Stimulated activated CD4-positive, alpha-beta T cell treated with anti-CD3 and anti-CD28 coated beads, TNF-alpha, amount 100 ng/mL, for 48 hours (primary cell): Measurements from ENCODE around the gene APPL2.

Source experiments
- DNase-seq, 3 donors: peaks; one replicate each; pipeline ENCODE4 v3.0.0-alpha.2; 2020; ENCODE audit warnings: low read depth in 3 of 3

Gene APPL2, protein sequence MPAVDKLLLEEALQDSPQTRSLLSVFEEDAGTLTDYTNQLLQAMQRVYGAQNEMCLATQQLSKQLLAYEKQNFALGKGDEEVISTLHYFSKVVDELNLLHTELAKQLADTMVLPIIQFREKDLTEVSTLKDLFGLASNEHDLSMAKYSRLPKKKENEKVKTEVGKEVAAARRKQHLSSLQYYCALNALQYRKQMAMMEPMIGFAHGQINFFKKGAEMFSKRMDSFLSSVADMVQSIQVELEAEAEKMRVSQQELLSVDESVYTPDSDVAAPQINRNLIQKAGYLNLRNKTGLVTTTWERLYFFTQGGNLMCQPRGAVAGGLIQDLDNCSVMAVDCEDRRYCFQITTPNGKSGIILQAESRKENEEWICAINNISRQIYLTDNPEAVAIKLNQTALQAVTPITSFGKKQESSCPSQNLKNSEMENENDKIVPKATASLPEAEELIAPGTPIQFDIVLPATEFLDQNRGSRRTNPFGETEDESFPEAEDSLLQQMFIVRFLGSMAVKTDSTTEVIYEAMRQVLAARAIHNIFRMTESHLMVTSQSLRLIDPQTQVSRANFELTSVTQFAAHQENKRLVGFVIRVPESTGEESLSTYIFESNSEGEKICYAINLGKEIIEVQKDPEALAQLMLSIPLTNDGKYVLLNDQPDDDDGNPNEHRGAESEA

DNA sequence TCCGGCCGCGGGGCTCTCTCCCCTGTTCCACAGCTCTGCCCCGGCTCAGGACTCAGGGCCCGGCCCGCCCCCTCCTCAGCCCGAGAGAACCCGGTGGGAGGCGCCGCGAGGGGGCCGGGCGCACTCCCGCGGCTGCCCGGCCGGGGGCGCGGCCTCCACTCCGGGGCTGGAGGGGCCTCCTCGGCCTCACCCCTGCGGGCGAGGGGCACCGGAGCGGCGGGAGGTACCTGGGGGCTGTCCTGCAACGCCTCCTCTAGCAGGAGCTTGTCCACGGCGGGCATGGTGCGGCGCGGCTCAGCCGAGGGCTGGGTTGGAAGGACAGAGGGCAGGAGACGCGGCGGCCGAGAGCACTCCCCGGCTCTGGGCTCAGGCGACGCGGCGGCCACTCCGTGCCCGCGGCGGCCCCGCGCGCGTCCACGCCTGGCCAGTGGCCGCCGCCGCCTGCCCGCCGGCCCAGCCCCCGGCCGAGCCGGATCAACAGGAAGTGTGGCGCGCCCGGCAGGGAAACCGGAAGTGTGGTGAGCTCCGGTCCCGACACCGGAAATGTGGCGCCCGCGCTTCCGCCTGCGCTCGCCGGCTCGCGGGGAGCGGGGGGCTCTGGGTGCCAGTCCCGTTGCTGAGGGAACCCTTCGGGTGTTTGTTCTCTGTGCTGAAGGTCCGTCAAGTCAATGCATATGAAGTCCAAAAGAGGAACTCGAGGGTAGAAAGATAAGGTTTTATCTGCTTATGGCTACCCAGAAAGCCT lies at the start of gene APPL2:
APPL2 (minus strand) TSS at position 443 of the 745 bp plus-strand sequence; CDS start at position 281, 162 bp downstream.
- DNase-seq, result peak; percentile 56 to 76 (median 71)

DNA sequence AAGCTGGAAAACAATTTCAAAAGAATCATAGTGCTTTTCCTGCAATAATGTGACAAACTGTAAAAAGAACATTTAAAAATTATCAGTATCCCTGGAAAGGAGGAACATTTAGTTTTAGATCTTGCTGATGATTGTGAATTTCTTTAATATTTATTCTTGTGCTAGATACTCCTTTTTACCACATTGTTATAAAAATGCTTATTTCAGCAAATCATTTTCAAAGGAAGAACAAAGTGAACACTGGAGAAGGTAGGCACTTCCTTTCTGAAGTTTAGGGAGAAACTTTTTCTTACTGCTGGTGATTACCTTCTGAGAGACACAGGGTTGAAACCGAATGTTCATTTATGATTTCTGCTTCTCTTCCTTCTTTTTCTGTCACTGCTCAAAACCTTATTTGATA lies 49.4 kb upstream of the APPL2 start:
- no peak for DNase-seq

DNA sequence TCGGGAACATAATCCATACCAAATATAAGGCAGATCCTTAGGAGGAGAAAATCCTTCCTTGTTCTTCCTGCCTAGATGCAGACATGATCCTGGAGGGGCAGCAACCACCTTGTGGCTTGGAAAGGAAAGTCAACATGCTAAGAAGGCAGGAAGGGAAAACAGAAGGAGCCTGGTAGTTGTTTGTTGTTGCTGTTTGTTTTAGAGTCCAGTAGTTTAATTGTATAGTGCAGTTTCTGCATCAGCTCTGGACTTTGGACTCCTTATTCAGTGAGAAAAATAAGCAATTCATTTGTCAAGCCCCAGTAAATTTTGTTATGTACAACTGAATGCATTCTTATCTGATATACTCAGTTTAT lies 45.7 kb upstream of the APPL2 start:
- DNase-seq, result no peak

DNA sequence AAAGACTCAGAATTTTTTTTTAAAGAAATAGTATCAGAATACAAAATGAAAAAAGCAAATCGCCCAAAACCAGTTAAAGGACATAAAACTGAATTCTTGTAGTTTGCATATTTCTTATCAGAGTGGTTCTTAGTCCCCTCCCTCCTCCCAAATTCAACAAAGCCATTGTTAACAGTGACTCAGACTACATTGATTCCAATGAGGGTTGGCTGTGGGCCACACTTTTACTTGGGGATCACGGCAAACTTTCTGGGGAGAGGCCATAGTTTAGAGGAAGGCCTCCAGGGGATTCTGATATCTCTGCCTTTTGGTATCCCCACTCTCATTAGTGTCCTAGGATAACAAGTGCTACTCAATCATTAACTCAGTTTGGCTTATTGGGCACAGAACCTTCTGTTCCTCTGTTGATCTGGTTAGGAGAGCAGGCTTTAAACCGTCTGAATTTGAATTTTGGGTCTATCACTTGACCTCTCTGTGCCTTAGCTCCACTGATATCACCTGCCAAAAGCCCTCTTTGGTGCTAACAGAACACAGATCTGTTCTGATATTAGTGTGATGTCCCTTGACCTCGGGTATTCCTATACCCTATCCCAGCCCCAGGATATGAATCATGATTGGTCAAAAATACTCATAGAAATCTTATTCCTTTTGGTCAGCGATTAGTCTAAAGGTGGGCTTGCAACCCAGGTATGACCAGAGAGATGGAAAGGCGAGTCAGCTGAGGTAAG lies 45.2 kb upstream of the APPL2 start:
- no peak for DNase-seq

DNA sequence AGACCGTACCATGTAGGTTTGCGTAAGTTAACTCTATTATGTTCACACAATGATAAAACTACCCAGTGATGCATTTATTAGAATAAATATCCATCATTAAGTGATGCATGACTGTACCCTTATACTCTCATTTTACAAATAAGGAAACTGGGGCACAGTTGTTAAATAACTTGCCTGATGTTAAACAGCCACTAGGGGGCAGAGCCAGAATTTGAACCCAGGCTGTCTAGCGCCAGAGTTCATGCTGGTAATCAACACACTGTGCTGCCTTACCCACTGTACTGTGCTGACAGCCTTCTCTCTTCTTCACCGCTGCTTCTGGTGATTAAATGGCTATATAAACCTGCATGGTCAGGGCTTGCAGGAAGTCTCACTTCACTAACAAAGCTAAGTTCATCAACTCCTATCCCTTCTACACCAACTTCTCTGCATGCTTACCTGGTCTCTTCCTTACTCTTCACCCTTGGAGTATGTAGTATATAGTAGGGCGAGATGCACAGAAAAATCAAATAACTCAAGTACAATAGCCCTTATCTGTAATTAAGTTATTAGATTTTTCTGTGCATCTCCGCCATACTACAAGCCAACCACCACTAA lies 43.6 kb upstream of the APPL2 start:
- DNase-seq, result peak; percentile 5 to 36 (median 12)

DNA sequence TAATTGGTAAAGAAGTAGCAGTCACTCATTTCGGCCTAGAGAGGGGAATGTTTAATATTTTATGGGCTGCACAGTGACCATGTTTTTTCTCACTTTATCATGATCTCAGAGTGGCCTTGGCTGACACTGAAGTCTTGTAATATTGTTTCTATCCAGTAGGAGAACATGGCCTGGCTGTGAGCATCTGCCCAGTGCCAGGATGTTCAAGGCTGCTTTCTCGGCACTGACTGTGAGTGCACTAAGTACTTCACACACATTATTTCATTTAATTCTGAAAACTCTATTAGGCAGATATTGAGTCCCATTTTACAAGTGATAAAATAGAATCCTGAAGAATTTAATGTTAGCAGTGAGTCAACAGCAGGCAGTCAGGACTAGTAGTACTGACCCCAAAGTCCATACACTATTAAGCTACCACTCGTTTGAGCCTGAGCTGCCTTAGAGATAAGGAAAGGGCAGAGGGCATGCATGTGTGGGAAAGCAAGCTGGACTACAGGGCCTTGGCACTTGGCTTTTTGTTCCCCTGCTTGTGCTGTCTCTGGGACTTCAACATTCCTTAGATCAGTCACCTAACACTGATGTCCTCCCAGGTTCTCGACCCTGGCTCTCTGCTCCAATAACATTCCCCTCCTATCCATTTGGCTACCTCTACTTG lies 42.2 kb upstream of the APPL2 start:
- no peak for DNase-seq

DNA sequence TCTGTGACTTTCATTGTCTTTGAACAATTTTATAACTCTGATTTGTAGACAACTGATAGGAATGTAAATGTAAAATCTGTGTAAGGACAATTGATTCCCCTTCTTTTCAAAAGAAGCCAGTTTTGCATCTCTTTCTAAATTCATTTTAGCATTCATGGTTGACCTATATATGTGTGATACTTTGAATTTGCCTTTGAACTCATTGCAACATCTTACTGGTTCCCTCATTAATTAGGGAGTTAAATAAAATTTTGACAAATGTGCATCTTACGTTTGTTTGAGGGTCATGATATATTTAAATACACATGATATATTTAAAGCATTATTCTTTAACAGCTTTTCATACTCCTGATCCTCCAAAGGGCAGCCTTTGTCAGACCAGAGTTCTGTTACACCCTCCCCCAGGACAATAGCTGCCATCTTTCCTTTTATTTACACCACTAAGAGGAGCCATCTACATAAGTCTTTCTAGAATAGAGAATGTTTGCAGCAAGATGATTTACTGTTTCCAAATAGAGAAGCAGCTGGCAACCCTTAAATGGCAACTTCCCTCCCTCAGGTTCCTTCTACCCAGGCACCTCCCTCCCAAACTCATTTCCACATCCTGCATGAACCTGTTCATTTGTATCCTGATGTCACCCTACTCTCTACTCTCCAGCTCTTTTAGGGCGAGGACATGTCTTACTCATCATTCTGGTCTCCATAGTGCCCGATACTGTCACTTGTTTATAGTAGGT lies 40.2 kb upstream of the APPL2 start:
- no peak for DNase-seq

DNA sequence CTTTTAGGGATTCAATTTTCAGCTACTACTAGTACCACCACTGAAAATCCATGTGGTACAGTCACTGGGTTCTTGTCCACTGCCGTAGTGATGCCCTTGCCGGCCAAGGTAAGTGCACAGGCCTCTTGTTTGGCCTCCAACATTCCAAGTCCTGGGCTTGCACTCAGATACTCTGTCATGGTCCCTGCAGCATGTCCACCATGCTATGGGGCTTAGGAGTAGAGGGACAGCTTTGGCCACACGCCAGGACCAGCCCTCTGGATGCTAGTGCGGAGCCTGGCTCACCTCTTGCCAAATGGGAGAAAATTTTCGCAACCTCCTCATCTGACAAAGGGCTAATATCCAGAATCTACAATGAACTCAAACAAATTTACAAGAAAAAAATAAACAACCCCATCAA lies 38.6 kb upstream of the APPL2 start:
- DNase-seq, result no peak

DNA sequence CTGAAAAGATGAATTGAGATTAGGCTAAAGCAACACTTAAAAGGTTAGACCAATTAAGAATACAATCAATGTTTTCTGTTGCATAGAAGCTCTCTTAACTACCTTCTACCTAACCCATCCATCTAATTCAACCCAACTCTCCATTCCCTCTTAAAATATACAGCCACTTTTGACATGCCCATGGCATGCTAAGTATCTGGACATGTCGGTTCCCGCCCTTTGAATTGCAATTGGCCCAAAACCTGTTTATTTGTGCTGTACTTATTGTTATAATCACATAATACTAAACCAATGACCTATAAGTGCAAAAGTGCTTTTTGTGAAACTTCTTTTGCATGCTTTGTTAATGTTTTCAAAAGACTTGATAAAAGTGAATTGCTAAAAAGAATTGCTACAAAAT lies 37.6 kb upstream of the APPL2 start:
- DNase-seq, result no peak

DNA sequence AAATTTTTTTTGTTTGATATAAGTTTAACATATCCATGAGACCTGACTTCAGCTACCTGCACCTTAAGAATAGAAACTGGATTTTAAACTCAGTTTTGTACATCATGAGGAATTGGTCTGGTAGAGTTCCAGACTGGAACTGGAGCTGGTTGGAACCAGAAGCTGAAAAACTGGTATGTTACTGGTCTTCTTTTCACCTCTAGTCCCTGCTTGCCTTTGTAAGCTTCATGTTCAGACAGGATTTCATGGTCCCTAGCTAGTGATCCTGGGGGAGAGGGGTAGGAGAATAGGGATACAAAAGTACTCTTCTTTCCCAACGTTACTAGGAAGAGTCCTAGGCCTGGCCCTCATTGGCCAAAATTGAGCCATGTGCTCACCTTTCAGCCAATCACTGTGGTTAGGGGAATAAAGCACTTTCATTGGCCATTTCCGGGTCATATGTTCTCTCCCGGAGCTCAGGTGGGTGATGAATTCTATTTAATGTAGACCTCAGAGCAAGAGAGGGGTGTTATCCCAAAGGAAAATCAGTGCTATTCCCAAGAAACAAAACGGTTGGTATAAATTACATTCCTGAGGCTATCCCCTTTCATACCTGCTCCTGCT lies 36.9 kb upstream of the APPL2 start:
- no peak for DNase-seq

DNA sequence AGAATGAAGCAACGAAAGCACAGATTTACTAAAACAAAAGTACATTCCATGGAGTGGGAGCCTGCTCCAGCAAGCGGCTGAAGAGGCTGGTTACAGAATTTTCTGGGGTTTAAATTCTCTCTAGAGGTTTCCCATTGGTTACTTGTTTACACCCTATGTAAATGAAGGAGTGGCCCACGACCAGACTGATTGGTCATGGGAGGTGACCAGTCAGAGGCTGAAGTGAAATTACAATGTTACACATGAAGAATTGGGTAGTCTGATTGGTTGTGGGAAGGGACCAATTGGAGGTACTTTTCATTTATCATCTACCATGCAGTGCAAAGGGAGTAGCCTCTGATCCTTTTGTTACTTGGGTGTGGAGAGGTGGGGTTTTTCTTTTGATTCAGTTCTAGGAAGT lies 36.2 kb upstream of the APPL2 start:
- DNase-seq, result no peak

DNA sequence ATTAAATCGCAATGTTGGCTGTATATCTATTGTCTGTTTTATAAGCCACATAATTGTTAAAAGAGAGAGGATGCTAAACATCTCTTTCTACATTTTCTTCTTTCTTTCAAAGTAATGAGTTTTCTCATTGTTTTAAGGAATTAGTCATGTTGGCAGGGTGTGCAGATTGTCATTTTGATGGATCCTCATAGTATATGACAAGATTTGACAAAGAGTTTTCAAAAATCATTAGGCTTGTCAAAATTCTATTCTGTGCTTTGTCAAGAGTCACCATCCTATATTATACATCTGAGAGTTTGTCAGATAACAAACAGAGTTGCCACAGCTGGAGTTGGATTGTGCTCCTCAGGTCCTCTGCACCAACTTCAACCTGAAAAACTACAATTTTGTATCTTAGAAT lies 35.4 kb upstream of the APPL2 start:
- no peak for DNase-seq

DNA sequence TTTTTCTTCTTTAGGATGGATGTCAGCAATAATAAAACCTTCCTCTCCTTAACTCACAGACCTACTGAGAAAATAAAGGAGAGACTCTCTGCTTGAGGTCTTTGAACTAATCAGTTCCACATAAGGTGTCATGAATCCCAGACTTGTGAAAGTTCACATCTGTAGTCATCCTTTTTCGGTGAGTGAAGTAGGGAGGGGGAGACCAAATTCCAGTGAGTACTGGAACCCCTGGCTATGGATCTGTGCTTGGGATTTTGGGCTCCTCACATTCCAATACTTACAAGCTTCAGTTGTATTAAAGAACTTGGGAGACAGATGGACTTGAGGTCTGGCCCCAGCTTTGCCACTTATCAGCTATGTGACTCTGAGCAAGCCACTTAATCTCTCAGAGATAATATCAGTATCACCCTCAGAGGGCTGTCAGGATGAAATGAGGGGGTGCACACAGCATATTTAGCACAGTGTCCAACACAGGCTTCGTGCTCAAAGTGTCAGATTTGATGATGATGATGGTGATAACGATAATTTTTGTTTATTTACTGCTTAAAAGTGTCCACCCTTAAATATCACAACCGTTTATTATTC lies 34.8 kb upstream of the APPL2 start:
- DNase-seq, result no peak

DNA sequence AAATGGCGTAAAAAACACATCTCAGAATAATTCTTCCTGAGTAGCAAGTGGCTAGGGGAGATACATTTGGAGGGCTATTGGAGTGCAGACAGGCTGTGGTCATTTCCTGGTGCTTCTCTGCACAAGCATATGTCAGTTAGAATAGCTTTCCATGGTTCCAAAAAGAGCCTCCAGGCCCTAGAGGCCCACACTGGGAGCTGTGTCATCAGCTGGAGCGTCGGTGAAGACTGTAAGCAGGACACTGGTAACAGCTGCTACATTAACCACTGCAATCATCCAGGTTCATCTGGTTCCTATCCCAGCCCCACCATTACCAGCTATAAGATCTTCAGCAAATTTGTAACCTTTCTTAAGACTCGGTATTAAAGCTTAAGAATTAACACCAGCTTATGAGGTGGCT lies 31.7 kb upstream of the APPL2 start:
- DNase-seq, result no peak

DNA sequence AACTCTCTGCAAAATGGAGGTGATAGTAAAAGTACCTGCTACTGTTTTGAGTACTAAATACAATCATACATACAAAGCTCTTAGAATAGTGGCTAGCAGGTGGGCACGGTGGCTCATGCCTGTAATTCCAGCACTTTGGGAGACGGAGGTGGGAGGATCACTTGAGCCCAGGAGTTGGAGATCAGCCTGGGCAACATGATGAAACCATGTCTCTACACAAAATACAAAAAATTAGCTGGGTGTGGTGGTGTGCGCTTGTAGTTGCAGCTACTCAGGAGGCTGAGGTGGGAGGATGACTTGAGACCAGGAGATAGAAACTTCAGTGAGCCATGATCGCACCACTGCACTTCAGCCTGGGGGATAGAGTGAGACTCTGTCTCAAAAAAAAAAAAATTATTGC lies 28.8 kb upstream of the APPL2 start:
- DNase-seq, result no peak

DNA sequence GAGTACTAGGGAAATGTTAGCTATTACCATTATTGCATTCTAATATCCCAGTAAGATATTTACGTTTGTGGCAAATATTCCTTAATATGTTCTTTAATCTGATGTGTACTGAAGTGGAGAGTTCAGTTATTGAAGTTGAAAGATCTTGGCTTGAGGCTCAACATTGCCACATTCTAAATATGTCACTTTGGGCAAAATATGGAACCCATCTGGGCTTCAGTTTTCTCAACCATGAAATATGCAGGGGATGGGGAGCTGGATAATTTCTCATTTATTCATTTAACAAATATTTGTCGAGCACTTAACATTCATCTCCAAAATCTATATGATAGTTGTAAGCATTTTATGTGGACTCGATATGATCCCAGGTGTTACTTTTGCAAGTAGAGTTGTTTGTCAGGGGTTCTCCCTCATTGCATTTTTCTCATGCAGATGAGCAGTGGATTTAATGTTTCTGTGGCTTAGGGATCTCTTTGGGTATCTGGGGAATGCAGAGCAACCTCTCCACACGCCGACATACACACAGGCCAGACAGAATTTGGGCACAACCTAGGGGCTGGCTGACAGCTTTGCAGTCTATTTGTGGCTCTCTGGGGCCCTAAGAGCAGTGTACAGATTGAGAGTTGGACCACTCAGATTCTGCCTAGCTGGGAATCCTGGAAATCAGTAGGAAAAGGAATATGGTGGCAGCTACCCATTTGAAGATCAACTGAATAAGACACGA lies 26.6 kb upstream of the APPL2 start:
- no peak for DNase-seq

DNA sequence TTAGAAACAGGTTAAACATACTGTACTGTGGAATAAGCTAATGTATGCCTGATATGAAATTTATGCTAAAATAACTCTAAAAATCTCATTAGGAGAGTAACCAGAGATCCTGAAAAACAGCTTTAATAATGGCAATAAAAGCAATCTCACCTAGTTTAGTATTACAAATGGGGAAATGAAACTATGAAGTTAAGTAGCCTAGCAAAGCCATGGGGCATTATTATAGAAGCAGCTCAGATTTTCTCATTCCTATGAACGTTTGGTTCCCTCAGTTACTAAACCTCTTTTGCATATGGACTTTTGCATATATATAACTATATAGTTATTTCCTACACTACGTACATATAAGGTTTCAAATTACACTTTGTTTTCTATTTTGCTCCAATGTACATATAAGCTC lies 25.0 kb upstream of the APPL2 start:
- DNase-seq, result no peak

DNA sequence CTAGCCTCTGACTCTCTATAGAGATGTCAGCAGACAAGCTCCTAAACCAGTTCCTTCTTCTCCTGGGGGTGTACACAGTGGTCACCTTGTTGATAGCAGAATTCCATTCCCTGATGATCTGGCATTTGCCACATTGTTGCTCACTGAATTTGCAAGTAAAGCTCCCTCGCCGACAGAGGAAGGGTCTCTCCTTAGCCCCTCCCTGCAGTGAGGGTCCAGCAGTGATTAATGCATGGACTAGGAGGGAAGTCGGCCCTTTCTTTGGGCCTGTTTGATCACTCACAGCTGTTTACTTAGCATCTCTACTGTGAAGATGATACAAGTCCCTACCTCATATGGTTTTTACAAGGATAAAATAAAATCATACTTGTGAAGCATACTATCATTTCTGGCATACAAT lies 23.3 kb upstream of the APPL2 start:
- no peak for DNase-seq

DNA sequence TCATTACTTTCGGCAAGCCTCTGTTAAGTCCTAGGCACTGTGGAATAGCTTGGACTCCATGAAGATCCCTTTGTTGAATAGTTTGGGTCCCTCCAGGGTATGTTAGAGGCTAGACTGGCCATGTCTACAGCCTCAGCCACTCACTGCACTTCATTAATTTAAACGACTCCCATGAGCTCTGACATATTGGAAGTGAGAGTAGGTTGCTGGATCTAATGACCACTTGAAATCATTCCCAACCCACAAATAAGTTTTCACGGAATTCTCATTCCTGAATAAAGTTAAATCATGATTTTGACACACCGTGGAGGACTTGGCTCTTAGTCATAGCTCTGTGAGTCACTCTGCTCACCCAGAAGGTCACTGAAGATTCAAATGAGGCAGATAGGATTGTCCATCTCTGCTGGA lies 21.4 kb upstream of the APPL2 start:
- DNase-seq, result no peak
